K562 (cell line): ENCODE data around the gene FOS. TPM values are rescaled to one million over a fixed set of nuclear protein-coding genes. Genes with fewer than 3 reads are reported as not detected.

Experiments used
- ATAC-seq: fragments of 200-7000 bp; cut with Tn5 transposase; 3 replicates; pipeline ENCODE4 v1.9.1; 2020; ENCODE audit warnings: moderate library complexity
- BruUV-seq: library from RNA; stranded (reverse); fragments of 400-500 nt; replicated peaks from 2 replicates; lab custom pipeline; 2021; lab: Mats Ljungman, UMichigan
- CTCF ChIA-PET: fragments of 300-600 bp; formaldehyde crosslinking; extraction: SDS; loops from one replicate; lab custom pipeline; 2021; ENCODE audit warnings: low intra/inter-chr PET ratio; lab: Yijun Ruan, JAX
- POLR2A ChIA-PET: fragments of 300-600, 350-650 bp; sonication (Branson Sonifier 250); formaldehyde crosslinking; extraction: SDS; loops from one replicate; lab custom pipeline; 2021; ENCODE audit warnings: antibody characterized with exemption, inconsistent platforms; lab: Yijun Ruan, JAX
- DNase-seq, 4 experiments: peaks; one replicate each; pipeline versions ENCODE4 v3.0.0 to v3.0.0-alpha.2; 2011 to 2018; ENCODE audit warnings: low spot score in 3 of 4, mixed read lengths in 3 of 4; ENCODE audit errors: extremely low read depth in 1 of 4
- FAIRE-seq: peaks from 2 replicates; lab custom pipeline; 2011; peaks lifted over from hg19 to GRCh38; lab: Jason Lieb, UNC
- H2AFZ ChIP-seq: 2 replicates; pipeline ENCODE4 v1.6.0; 2011; ENCODE audit warnings: low read depth, low read length, control low read depth, inconsistent platforms
- H3K27ac ChIP-seq: fragments of 200-600 bp; 3 replicates; pipeline ENCODE4 v1.8.0; 2011; ENCODE audit warnings: low read depth, mild to moderate bottlenecking, control low read depth, inconsistent platforms, low read length, moderate library complexity, mixed read lengths; ENCODE audit errors: extremely low read depth
- H3K27me3 ChIP-seq, 2 experiments: fragments of 300-600 bp in 1 of 2; 2 replicates in 1 of 2; 3 replicates in 1 of 2; pipeline versions ENCODE4 v1.6.0 to v1.8.0; 2011; ENCODE audit warnings: inconsistent platforms in 2 of 2, low read length in 2 of 2, mild to moderate bottlenecking in 1 of 2, mixed read lengths in 1 of 2, moderate library complexity in 1 of 2; ENCODE audit not compliant: control insufficient read depth in 2 of 2, insufficient read depth in 2 of 2
- H3K36me3 ChIP-seq: fragments of 300-600 bp; 3 replicates; pipeline ENCODE4 v1.8.0; 2011; ENCODE audit warnings: mild to moderate bottlenecking, low read length, inconsistent platforms; ENCODE audit not compliant: control insufficient read depth, insufficient read depth
- H3K4me1 ChIP-seq, 2 experiments: fragments of 200-600 bp in 1 of 2; replicated peaks in 1 of 2; 2 replicates in 1 of 2; 3 replicates in 1 of 2; pipeline versions ENCODE4 v1.5.1 to v1.8.0; 2011; ENCODE audit warnings: inconsistent platforms in 2 of 2, low read length in 2 of 2, mild to moderate bottlenecking in 1 of 2, mixed read lengths in 1 of 2, moderate library complexity in 1 of 2; ENCODE audit not compliant: control insufficient read depth in 2 of 2, insufficient read depth in 2 of 2
- H3K4me2 ChIP-seq: 2 replicates; pipeline ENCODE4 v1.6.1; 2011; ENCODE audit warnings: low read length, control low read depth, inconsistent platforms, mixed read lengths; ENCODE audit not compliant: insufficient read depth
- H3K4me3 ChIP-seq: fragments of 200-600 bp; sonication (generic), shearing (Covaris generic); 2 replicates; pipeline ENCODE4 v1.5.1; 2016; ENCODE audit warnings: control low read depth, inconsistent platforms
- H3K79me2 ChIP-seq: fragments of 200-600 bp; 3 replicates; pipeline ENCODE4 v1.8.0; 2011; ENCODE audit warnings: low read length, inconsistent platforms; ENCODE audit not compliant: control insufficient read depth, insufficient read depth
- H3K9ac ChIP-seq, 2 experiments: 2 replicates each; pipeline versions ENCODE4 v1.6.0 to v1.6.1; 2011; ENCODE audit warnings: low read depth in 2 of 2, low read length in 2 of 2, control low read depth in 1 of 2, inconsistent platforms in 1 of 2, mild to moderate bottlenecking in 1 of 2, mixed read lengths in 1 of 2; ENCODE audit not compliant: insufficient read depth in 1 of 2
- H3K9me1 ChIP-seq: one replicate; pipeline ENCODE4 v1.6.0; 2011; ENCODE audit warnings: inconsistent platforms, mild to moderate bottlenecking, low read length, moderate library complexity; ENCODE audit not compliant: control insufficient read depth, insufficient read depth
- H3K9me3 ChIP-seq: replicated peaks from 2 replicates; pipeline ENCODE4 v1.5.1; 2011; ENCODE audit warnings: low read depth, low read length, inconsistent platforms; ENCODE audit not compliant: control insufficient read depth, insufficient read depth
- H4K20me1 ChIP-seq: replicated peaks from 2 replicates; pipeline ENCODE4 v1.6.1; 2011; ENCODE audit warnings: low read length, inconsistent platforms, mixed read lengths; ENCODE audit not compliant: control insufficient read depth, insufficient read depth
- ZNF384 ChIP-seq: IDR thresholded peaks from 2 replicates; pipeline ENCODE4 v1.6.1; 2012; ENCODE audit warnings: low read depth, low read length, improper control_type of control experiment
- WGBS: fragments of 100-300 bp; shearing (Covaris generic); methylation state at CpG from one replicate; pipeline ENCODE4 v1.1.6; 2016; ENCODE audit warnings: low coverage, mixed read lengths; ENCODE audit not compliant: insufficient coverage; ENCODE audit errors: missing lambda C conversion rate; 5-methylcytosine and 5-hydroxymethylcytosine counted together
- in situ Hi-C: fragments of 300-500 bp; cut with MboI; formaldehyde crosslinking; loops from 4 replicates; pipeline ENCODE4 v1.15.0; 2018; ENCODE audit warnings: inconsistent platforms, mixed read lengths
- intact Hi-C: fragments of 100-400 bp; cut with micrococcal nuclease; formaldehyde crosslinking; loops from 2 replicates; pipeline ENCODE4 v1.14.2; 2022
- polyA plus RNA-seq, 8 experiments: library from polyadenylated mRNA; depleted of rRNA in 4 of 8; stranded (reverse) in 5 of 8; unstranded in 3 of 8; fragments of >200 nt; fragmentation: Nextera tagmentation in 2 of 8; fragmentation: Illumina TruSeq in 1 of 8; extraction: Ambion mirVana in 2 of 8; extraction: Trizol in 1 of 8; gene quantifications; 2 replicates each; pipeline versions ENCODE4 v1.2.1 to v1.2.3, GENCODE V29; 2011 to 2014; ENCODE audit warnings: inconsistent platforms in 1 of 8, missing spikeins in 1 of 8
- total RNA-seq, 7 experiments: library from RNA; depleted of rRNA in 6 of 7; stranded (reverse); fragments of >200 nt in 6 of 7; fragmentation: Illumina TruSeq in 2 of 7; extraction: Trizol in 2 of 7; gene quantifications; 2 replicates each; pipeline versions ENCODE4 v1.2.1 to v1.2.3, GENCODE V29; 2011 to 2021; ENCODE audit warnings: low replicate concordance in 1 of 7
- TF ChIP-seq, protein P1 (sequence below), 2 experiments: fragments of 450-650 bp in 1 of 2; sonication (generic) in 1 of 2; formaldehyde crosslinking in 1 of 2; IDR thresholded peaks in 1 of 2; conservative IDR thresholded peaks in 1 of 2; 2 replicates each; pipeline versions ENCODE4 v1.6.1 to v1.8.1; 2016 to 2023; ENCODE audit warnings: mild to moderate bottlenecking in 2 of 2, moderate library complexity in 2 of 2, inconsistent platforms in 1 of 2, missing genetic modification reagents in 1 of 2

Gene FOS
- total and polyA plus RNA-seq, 9 of the 15 experiments (the other 6 are each of a cell fraction or from before 2014, with no cell fraction given), result 0.54 to 13.8 (median 8.9) TPM

DNA sequence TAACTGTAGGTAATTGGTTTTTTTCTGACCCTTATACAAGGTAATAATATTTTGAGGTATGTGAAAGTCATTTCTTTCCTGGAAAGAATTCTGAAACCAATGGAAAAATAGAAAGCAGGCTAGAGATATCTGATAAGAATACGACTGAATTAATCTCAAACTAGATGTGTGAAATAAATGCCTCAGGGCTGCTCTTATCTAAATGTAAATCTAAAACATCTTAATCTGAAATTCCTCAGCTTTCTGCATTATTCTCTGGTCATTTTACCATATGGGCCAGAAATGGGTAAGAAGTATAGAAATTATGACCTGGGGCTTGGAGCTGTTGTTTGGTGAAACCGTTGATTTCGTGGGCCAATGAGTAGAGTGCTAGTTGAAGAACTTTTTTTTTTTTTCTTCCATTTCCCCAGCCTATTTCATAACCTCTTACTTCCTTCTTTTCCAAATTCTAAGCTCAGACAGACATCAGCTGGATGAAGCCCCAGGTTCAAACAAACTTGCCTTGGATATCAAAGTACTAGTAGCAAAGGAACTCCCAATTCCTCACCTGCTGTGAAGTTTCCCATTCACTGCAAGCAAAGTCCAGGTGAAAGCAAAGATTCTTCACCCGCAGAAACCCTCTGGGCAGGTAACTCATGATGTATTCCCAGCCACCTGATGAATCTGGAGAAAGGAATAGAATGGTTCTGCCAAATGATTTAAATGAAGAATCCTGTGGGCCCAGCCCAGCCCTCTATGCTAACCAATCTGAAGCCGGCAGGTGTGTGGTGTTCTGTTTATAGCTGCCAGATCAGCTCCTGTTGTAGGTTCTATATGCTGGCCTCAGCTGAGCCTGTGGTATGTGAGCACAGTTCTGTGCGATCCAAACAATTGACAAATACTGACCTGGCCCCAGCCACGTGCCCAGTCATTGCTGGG, 9.7 kb upstream of the FOS start:
- Histone ChIP-seq H3K4me1 (peaks cover 0 to 3% of the 10 kb centered on the region in 2 experiments; a peak in 1 of 5 replicates), H3K4me2 (no peak overlapping the region), H3K4me3 (no peak overlapping the region), H3K9me1 (no peaks in the 10 kb centered on the region), H3K36me3 (no peaks in the 10 kb centered on the region), H3K9me3 (no peaks in the 10 kb centered on the region), H3K27ac (no peak overlapping the region), H2AFZ (no peak overlapping the region), H4K20me1 (no peaks in the 10 kb centered on the region), H3K9ac (no peak overlapping the region), H3K27me3 (no peaks in the 10 kb centered on the region; a peak in 1 of 5 replicates), H3K79me2 (no peaks in the 10 kb centered on the region)
- 28% methylated on average over 5 of the region's 7 CpGs for WGBS
- CTCF ChIA-PET, result no interaction called here
- in situ Hi-C loops, result no loop called here
- peak; percentile 37; the same call in 1 of the 2 replicates for TF ChIP-seq ZNF384
- TF ChIP-seq, protein P1, sequence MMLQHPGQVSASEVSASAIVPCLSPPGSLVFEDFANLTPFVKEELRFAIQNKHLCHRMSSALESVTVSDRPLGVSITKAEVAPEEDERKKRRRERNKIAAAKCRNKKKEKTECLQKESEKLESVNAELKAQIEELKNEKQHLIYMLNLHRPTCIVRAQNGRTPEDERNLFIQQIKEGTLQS (IDR thresholded peaks at IDR 0.05), result no peak
- TF ChIP-seq, protein P1 (CRISPR knock-in tag; conservative IDR thresholded peaks at IDR 0.05), result no peak
- no TSS peak for BruUV-seq
- DNase-seq (no peak), FAIRE-seq (no peak), ATAC-seq (no peak)
- intact Hi-C loops, result no loop called here
- POLR2A ChIA-PET, result interaction anchor here (0.8 to 1.2 kb wide), 3 partner anchors 10 to 12 kb away, joined by 4 to 6 read pairs (median 4); no protein-coding TSS in a partner anchor
